Thyroid gland (tissue), 4 donors: ENCODE measurements around the gene CLVS2. TPM values are rescaled to one million over a fixed set of nuclear protein-coding genes. Genes with fewer than 3 reads are reported as not detected.

Experiments
- DNase-seq, 2 donors: peaks; one replicate each; pipeline ENCODE4 v3.0.0-alpha.2; 2019
- H3K27ac ChIP-seq, 3 donors: fragments of 200-600 bp; sonication (generic); 1 replicate in 2 of 3; 2 replicates in 1 of 3; pipeline ENCODE4 v1.5.1; 2016 to 2019; ENCODE audit warnings: mild to moderate bottlenecking in 1 of 3, moderate library complexity in 1 of 3
- H3K27me3 ChIP-seq: fragments of 200-600 bp; sonication (generic); one replicate; pipeline ENCODE4 v1.5.1; 2019
- H3K36me3 ChIP-seq, 2 donors: fragments of 200-600 bp; sonication (generic); one replicate each; pipeline ENCODE4 v1.5.1; 2016 to 2019
- H3K4me1 ChIP-seq, 2 donors: fragments of 200-600 bp; sonication (generic); one replicate each; pipeline ENCODE4 v1.5.1; 2017 to 2019
- H3K4me3 ChIP-seq, 3 donors: fragments of 200-600 bp; sonication (generic); replicated peaks in 1 of 3; 1 replicate in 2 of 3; 2 replicates in 1 of 3; pipeline ENCODE4 v1.5.1; 2016; ENCODE audit warnings: mild to moderate bottlenecking in 1 of 3
- H3K9me3 ChIP-seq: fragments of 200-600 bp; sonication (generic); one replicate; pipeline ENCODE4 v1.5.1; 2017
- POLR2A ChIP-seq, 2 donors: fragments of 450-650 bp; IDR thresholded peaks; one replicate each; pipeline ENCODE4 v1.6.1; 2017; ENCODE audit warnings: antibody characterized with exemption in 2 of 2, mild to moderate bottlenecking in 2 of 2, moderate library complexity in 1 of 2
- WGBS, 2 donors: methylation state at CpG; one replicate each; pipeline ENCODE4 v1.1.5; 2017; 5-methylcytosine and 5-hydroxymethylcytosine counted together
- intact Hi-C: fragments of 100-400 bp; cut with DNase I; formaldehyde crosslinking; loops from one replicate; pipeline ENCODE4 v1.15.1; 2023
- total RNA-seq, 4 donors: library from RNA; depleted of rRNA; stranded (reverse); fragments of >200 nt; gene quantifications; one replicate each; pipeline ENCODE4 v1.2.3, GENCODE V29; 2016
- TF ChIP-seq, protein P1 (sequence below), 6 experiments: fragments of 200-600 bp in 3 of 6; fragments of 450-650 bp in 3 of 6; sonication (generic) in 3 of 6; IDR thresholded peaks; one replicate each; pipeline ENCODE4 v1.5.1; 2016 to 2019; ENCODE audit warnings: antibody characterized with exemption in 6 of 6, mild to moderate bottlenecking in 2 of 6, inconsistent platforms in 1 of 6, moderate library complexity in 1 of 6

CLVS2 gene
- total RNA-seq, 4 donors from 2014 or later, result not detected

DNA sequence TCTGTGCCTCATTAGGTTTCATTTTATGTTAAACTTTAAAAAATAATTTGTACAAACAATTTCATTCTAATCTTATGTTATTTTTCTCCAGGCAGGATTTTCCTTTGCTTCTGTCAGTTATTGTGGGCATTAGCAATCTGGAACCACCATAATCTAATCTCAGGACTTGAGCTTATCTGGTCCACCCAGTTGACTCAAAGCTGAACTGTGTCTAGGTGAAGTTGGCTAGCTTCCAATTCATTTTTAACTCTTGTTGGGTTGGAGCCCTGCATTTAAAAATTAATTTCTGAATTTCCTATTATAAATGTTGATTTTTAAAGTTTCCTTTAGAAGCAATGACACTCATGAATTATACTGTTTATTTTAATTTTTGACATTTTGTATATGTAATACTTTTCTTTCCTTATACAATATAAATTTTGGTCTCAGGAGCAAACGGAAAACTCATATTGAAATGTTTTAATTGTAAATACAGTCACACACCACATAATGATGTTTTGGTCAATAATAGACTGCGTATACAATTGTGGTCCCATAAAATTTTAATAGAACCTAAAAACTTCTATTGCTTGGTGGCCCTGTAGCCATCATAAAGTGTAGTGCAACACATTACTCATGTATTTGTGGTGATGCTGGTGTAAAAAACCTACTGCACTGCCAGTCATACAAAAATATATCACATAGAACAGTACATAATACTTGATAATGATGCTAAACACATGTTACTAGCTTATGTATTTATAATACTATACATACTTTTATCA lies 121.3 kb downstream of the CLVS2 start:
- Histone ChIP-seq H3K27me3 (no peaks in the 10 kb centered on the region), H3K4me3 (no peak overlapping the region), H3K36me3 (no peaks in the 10 kb centered on the region), H3K9me3 (no peaks in the 10 kb centered on the region), H3K27ac (no peak overlapping the region), H3K4me1 (no peaks in the 10 kb centered on the region)
- no peak for DNase-seq
- intact Hi-C loops, result no loop called here
- TF ChIP-seq, protein P1, sequence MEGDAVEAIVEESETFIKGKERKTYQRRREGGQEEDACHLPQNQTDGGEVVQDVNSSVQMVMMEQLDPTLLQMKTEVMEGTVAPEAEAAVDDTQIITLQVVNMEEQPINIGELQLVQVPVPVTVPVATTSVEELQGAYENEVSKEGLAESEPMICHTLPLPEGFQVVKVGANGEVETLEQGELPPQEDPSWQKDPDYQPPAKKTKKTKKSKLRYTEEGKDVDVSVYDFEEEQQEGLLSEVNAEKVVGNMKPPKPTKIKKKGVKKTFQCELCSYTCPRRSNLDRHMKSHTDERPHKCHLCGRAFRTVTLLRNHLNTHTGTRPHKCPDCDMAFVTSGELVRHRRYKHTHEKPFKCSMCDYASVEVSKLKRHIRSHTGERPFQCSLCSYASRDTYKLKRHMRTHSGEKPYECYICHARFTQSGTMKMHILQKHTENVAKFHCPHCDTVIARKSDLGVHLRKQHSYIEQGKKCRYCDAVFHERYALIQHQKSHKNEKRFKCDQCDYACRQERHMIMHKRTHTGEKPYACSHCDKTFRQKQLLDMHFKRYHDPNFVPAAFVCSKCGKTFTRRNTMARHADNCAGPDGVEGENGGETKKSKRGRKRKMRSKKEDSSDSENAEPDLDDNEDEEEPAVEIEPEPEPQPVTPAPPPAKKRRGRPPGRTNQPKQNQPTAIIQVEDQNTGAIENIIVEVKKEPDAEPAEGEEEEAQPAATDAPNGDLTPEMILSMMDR (IDR thresholded peaks at IDR 0.05), result no peak
- TF ChIP-seq POLR2A (IDR thresholded peaks at IDR 0.05), result no peak
- 68 to 93% methylated on average over 2 of the region's 2 CpGs for WGBS, 2 donors

DNA sequence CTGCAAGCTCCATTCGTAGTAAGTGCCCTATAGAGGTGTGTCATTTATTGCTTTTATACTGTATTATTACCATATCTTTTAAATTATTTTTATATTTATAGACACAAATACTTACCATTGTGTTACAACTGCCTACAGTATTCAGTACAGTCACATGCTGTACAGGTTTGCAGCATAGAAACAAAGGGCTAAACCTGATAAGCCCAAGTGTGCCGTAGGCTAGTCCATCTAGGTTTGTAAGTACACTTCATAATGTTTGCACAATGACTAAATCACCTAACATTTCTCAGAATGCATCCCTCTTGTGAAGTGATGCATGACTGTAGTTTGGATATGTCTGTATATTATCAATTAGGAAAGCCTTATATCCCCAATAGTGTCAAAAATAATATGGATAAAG lies 122.8 kb downstream of the CLVS2 start:
- Histone ChIP-seq H3K36me3 (no peaks in the 10 kb centered on the region), H3K4me3 (no peak overlapping the region), H3K9me3 (no peaks in the 10 kb centered on the region), H3K27me3 (no peaks in the 10 kb centered on the region), H3K27ac (no peak overlapping the region), H3K4me1 (no peaks in the 10 kb centered on the region)
- no peak for TF ChIP-seq POLR2A (IDR thresholded peaks at IDR 0.05)
- TF ChIP-seq, protein P1 (IDR thresholded peaks at IDR 0.05), result no peak
- DNase-seq, result no peak
- 64 to 73% methylated on average over 2 of the region's 2 CpGs for WGBS, 2 donors
- intact Hi-C loops, result no loop called here

Other genes starting within 250 kb of the CLVS2 start
- gene FABP7, start 216.5 kb upstream of the CLVS2 start, total RNA-seq, result not detected
- gene SMPDL3A, start 207.0 kb upstream of the CLVS2 start, total RNA-seq, result 10 to 100 TPM; 12.6 to 23.8 (median 14.4) TPM